GM18505 (cell line): ENCODE data around the gene LYPD6B.

Source experiments
- ATAC-seq: cut with Tn5 transposase; IDR thresholded peaks from one replicate; pipeline ENCODE4 v1.9.1; 2021; ENCODE audit not compliant: unreplicated experiment
- POLR2A ChIP-seq: IDR thresholded peaks from 4 replicates; pipeline ENCODE4 v1.6.1; 2011; ENCODE audit warnings: borderline replicate concordance; ENCODE audit not compliant: insufficient read depth, insufficient read length; ENCODE audit errors: extremely low read depth

The LYPD6B gene

DNA sequence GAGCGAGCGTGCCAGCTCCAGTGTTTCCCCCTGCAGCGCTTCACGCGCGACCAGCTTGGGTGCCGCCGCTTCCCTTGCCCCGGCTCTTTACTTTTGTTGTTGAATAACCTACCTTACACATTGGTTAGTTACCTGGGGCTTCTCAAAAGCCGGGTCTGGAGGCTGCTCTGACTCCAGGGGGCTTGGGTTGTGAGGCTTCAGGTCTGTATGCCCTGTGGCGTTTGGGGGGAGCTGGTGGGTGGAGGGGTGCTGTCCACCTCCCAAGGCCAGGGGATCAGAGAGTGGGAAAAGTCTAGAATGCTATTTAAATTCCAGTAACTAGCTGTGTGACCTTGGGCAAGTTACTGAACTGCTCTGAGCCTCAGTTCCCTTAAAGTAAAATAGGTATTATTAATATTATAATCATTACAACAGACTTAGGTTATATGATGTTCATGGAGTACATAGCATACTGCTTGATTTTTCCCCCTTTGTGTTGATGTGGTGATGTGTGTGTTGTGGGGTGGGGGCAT is 770 bp downstream of the LYPD6B start:
- no peak for TF ChIP-seq POLR2A
- ATAC-seq: no peak

DNA sequence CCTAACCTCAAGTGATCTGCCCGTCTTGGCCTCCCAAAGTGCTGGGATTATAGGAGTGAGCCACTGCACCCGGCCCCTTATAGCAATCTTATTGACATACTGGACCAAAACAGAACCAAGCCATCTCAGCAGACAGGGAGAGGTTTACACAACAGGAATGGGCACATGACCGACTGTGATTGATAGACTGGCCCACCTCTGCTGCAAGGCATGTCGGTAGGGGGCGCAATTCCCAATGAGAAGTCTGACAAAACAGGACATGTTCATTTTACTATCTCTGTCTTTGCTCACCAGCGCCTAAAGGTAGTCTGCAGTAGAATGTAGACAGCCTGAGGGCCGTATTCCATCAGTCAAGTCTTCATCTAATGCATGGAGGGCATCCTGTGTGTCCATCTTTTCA is 2.0 kb downstream of the LYPD6B start:
- no peak for TF ChIP-seq POLR2A
- no peak for ATAC-seq

DNA sequence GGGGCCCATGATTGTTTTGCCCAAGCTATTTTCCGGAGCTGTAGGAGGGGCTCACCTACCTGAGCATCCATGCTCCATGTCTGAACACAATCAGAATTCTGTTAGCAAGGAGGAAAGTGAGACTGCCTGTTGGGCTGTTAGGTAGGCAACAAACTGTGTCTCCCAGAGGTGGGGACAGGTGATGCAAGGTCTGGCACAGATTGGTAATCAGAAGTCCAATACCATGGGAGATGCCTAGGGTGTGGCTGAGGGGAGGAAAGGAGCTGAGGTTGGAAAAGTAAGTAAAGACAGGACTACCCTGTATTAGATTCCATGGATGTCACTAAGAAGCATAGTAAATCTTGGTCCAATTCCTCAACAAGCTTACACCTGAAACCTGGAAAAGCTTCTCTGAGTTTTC is 3.0 kb downstream of the LYPD6B start:
- no peak for ATAC-seq
- no peak for TF ChIP-seq POLR2A

DNA sequence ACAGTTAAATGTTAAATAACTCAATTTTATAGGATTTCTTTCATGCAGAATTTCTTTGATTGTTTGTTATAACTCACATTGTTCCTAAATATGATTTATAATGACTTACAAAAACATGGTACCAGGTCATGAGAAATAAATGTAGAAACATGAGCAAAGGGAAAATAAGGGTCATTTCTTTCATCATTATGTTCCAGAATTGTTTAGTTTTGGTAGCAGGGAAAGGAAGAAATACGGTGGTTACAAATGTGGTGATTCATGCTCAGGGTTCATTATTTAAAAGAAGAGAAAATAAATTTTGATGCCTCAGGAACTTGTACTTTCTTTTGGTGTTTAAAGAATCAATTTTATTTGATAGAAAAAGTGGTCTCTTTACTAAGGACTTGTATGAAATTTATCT is 4.4 kb downstream of the LYPD6B start:
- no peak for TF ChIP-seq POLR2A
- no peak for ATAC-seq

DNA sequence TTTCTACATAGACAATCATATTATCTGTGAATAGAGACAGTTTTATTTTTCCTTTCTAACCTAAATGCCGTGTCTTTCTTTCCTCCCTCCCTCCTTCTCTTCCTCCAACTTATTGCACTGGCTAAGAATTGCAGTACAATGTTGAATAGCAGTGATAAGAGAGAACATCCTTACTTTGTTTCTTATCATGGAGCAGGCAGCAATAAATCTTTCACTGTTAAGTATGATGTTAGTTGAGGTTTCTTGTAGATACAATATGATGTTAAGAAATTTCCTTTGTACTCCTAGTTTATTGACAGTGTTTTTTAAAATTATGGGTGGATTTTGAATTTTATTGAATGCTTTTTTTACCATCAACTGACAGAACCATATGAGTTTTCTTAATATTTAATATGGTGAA is 6.0 kb downstream of the LYPD6B start:
- TF ChIP-seq POLR2A: no peak
- no peak for ATAC-seq

DNA sequence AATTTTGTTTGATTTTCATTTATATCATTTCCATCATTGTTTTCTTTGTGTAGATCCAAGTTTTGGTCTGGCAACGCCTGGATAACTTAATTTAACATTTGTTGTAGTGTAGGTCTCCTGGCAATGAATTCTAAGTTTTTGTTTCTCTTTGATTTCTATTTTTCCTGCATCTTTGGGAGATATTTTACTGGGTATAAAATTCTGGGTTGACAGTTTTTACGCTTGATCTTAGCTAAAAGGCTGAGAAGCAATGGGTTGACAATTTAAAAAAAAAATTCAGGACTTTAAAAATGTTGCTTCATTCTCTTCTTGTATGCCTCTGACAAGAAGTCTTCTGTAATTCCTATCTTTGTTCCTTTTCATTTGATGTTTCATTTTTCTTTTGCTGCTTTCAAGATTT is 8.6 kb downstream of the LYPD6B start:
- no peak for ATAC-seq
- no peak for TF ChIP-seq POLR2A

DNA sequence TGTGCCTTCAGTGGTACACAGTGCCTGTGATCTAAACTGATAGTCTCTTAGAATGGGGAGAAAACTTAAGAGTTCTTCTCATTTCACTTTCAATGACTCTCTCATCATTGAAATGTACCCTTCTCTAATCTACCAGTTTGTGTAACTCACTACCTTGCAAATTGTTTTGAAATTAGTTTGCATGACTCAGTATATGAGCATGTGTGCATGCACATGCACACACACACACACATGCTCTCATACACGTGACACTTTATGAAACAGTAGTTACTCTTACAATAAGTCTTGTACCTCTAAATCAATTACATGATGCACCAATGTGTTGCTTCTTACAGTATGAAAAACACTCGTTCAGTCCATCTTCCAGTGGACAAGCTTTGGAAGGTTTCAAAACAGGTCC is 10.6 kb downstream of the LYPD6B start:
- no peak for TF ChIP-seq POLR2A
- ATAC-seq: no peak

DNA sequence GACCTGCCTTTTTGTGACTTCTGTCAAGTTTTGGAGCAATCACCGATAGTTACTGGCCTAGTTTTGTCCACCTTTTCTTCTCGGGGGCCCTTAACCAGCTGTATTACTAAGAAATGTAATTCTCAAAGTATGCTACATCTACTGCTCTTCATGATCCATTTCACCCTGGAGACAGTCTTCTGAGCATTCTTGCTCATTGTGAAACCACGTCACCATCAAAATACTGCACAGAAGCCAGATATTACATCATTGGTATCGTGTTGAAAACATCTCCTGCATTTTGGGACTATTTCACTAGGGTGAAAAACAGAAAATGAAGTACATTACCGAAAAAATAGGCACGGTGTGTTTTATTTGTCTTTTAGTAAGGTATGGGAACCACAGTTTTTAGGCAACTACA is 11.7 kb downstream of the LYPD6B start:
- TF ChIP-seq POLR2A: no peak
- peak; percentile 91 for ATAC-seq

DNA sequence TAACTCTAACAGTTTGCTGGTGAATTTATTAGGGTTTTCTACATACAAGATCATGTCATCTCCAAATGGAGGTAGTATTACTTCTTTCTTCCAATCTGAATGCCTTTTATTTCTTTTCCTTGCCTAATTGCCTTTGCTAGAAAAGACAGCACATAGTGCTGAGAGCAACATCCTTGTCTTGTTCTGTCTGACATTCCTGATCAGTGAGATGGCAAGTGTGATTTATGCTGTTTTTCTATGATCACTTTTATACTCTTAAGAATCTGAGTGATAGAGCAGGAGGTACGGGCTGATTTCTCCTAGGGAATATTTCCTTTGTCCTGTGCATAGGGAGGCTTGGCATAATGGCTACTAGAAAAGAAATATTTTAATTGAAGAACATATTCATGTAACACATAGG is 17.3 kb downstream of the LYPD6B start:
- no peak for ATAC-seq

DNA sequence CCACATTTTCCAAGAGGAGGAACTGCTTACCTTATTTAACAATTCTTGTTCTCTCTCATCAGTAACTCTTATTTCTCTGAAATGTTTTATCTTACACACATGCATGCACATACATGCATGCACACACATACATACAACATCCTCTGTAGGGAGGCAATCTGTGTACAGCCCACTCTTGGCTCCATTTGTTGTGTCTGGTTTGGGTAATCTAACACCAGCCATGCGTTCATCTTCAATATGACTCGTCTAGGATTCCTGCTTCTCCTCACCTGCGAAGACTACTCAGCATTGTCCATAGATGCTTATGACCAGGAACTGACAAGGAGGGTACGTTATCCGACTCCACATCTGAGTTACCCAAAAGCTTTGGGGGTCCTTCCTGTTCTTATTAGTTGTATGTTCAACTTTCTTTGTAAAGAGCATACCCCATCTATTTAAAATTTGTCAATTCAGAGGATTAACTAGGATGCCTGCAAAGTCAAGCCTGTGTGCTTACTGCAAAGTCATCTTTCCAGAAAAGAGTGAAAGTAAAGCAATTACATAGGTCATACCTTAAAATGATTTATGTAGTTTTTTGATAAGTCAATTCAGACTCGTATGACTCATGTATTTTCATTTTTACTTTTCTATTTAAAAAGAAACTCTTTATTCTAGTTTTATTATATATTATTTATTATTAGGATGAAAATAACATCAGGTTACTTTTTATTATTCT is 18.2 kb downstream of the LYPD6B start:
- no peak for TF ChIP-seq POLR2A

More for the DNA sequence above, 17.3 kb downstream of the LYPD6B start:
- no peak for TF ChIP-seq POLR2A

DNA sequence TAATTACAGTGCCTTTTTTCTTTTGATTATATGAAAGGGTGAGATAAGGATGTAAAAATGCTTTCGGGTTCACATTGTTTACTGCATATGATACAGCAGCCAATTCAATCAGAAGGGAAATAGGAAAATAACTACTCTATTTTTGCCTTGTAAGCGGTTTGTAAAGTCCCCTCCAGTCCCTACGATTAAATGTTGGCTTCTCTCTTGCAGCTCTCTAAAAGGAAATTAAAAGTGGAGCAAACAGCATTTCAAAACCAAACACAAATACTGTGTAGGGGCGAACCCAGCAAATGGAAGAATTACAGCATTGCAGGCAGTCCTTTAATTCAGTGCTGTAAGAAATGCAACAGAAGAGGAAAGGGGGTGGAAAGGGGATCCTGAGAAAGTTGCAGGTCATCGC is 18.9 kb downstream of the LYPD6B start:
- no peak for TF ChIP-seq POLR2A
- ATAC-seq: no peak

More for the DNA sequence above, 18.2 kb downstream of the LYPD6B start:
- ATAC-seq: no peak

DNA sequence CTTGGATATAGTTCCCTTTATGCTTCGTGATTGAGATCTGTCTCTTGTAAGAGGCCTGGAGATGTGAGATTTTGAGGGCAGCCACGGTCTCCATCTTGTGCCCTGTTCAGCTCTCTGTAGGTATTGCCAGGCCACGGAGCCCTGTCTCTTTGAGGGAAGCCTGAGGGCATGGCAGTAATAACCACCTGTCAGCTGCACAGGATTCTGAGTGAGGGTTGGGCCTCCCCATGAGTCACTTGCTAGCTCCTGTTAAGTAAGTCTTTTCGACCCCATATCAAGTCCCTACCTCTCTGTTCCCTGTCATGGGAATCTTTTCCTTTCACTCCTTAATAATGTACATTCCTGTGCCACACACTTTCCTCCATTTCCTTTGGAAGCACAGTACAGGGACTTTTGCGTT is 20.4 kb downstream of the LYPD6B start:
- no peak for TF ChIP-seq POLR2A
- ATAC-seq: no peak

DNA sequence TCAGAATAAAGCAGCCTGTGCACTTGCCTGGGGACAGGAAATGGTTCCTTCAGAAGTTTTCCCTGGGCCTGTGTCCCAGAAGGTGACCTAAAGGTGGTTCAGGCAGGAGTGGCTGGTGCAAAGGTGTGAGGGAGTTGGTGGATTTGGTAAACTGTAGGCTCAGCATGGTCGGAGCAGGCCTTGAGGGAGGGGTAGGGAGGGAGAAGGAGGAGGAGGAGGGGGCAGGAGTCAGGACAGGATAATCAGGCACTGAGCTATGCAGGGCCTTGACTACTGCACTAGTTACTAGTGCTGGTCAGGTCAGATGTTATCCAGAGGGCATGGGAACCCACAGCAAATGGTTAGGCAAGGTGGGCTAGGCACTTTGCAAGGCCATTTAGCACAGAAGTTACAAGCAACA is 21.3 kb downstream of the LYPD6B start:
- ATAC-seq: no peak
- no peak for TF ChIP-seq POLR2A

DNA sequence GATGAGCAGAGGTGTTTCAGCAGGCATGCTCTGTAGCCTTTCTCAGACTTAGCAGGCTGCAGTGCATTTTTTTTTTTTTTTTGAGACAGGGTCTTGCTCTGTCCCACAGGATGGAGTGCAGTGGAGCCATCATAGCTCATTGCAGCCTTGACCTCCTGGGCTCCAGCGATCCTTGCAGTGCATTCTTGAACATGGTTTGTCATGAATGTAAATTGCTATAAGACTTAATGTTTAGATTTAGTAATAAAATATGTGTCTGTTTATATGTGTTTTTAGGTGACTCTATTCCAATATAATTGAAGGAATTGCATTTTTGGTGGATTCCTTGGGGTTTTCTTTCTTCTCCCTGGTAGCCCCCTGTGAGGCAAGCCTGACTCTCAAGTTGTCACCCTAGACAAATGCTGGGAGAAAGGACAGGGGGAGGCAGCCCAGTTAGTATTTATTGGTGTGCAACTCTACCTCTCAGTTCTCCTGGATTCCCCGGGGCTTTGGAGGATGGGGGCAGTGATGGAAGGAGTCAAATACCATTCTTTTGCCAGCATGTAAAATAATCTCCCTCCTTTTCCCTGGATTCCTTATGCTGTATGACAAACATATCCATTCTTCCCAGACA is 22.7 kb downstream of the LYPD6B start:
- no peak for ATAC-seq
- no peak for TF ChIP-seq POLR2A
